TTC549 (cell line): ENCODE measurements around the gene CPVL.

ENCODE experiments used
- FAIRE-seq: peaks from 2 replicates; lab custom pipeline; 2012; peaks lifted over from hg19 to GRCh38; lab: Jason Lieb, UNC

Gene CPVL

GRCh38 chr7:28973591-28973990 is 172.7 kb downstream of the CPVL start:
- FAIRE-seq: no peak

- no peak for FAIRE-seq
Measured at GRCh38 chr7:28964056-28964455, 182.3 kb downstream of the CPVL start.

- no peak for FAIRE-seq
Measured at GRCh38 chr7:28961972-28962371, 184.4 kb downstream of the CPVL start.

- FAIRE-seq: no peak
Measured at GRCh38 chr7:28960071-28960840, 186.1 kb downstream of the CPVL start.

GRCh38 chr7:28958980-28959347 is 187.4 kb downstream of the CPVL start:
- FAIRE-seq: no peak

DNA sequence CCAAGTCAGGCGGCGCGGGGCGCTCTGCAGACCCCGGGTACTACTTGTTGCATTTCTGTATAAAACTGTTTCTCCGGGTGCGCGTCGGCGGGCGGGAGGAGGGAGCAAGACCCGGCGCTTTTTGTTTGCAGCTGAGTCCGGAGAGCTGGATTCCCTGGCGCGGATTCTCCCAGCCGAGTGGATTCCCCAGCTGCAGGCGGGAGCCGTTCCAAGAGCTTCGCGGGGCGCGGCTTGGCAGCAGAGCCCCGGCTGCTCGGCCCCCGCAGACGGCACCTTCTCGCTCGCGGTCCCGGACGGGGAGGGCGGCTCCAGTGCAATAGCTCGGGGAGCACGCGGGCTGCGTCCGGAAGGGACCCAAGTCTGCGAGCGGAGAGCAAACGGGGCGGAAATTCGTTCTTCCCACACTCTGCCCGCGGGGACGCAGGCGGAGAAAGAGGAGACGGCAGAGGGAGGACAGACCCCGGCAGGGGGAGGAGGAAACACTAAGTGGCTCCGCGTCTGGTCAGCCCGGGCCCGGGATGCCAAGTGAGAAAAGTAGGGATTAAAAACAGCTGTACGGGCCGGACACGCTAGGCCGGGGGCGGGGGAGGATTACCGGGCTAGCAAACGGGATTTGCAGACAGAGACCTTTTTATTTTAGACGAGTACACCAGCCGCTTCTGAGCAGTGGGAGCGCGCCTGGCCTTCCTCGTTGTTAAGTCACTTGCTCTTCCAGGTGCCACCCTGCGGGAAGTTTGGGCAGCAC is 187.9 kb downstream of the CPVL start, which contains the start of gene TRIL:
TRIL (minus strand) TSS at position 96 of the 745 bp plus-strand sequence. CDS start 284 bp downstream, outside the sequence.
- no peak for FAIRE-seq

DNA sequence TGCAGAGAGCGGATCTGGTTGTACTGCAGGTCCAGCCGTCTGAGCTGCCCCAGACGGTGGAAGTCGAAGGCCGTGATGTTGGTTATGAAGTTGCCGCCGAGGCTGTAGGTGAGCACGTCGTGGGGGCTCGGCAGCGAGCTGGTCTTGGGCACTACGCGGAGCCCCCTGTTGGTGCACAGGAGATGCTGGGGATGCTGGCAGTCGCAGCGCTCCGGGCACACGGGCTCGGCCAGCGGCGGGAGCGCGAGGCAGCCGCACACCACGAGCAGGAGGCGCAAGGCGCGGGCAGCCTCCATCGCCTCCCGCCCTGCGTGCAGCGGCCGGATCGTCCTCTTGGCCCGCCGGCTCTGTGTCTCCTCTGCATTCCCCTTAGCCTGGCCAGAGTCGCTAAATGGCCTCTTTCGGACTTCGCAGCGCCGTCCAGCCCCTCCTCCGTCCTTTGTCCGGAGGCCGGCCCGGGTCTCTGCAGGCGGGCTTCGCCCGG is 188.5 kb downstream of the CPVL start:
- no peak for FAIRE-seq

- FAIRE-seq: no peak
Measured at GRCh38 chr7:28957064-28957750, 189.1 kb downstream of the CPVL start.

GRCh38 chr7:28956608-28957063 is 189.7 kb downstream of the CPVL start:
- no peak for FAIRE-seq

GRCh38 chr7:28955718-28956607 is 190.4 kb downstream of the CPVL start:
- FAIRE-seq: no peak

DNA sequence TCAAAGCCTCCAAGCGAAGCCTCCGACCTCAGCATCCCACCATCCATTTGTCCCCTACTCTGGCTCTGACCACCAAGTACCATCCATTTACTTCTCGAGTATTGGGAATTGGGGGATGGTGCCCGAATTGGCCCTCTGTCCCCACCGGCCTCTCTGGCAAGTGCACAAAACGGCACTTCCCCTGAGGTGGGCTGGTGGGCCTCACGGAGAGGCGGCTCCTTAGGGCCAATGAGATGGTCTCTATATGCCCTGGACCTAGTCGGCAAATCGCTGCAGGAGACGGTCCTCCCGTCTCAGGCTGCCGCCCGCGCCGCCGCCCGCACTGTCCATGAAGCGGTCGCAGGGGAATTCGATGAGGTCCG is 191.0 kb downstream of the CPVL start:
- no peak for FAIRE-seq

GRCh38 chr7:28954946-28955345 is 191.4 kb downstream of the CPVL start:
- no peak for FAIRE-seq

DNA sequence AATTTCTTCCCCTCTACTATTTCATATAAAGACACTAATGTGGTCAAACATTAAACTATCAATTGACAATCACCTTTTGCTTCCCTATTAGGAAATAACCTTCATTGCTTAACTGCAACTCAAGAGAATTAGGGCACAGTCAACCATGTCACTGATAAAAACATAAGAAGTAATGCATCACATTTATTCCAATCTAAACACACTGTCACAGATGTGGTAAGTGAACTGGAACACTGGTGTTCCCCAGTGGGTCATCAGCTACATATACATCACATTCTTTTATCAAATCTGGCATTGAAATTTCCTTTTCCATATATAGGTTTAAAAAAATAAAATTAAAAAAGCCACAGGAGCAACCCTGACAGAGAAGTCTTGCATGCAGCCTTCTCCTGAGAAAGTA is 191.9 kb downstream of the CPVL start:
- no peak for FAIRE-seq

- no peak for FAIRE-seq
Measured at GRCh38 chr7:28953633-28954032, 192.7 kb downstream of the CPVL start.
